Esophagus muscularis mucosa (tissue), 4 donors: ENCODE measurements around the gene SPTBN2. TPM values are rescaled to one million over a fixed set of nuclear protein-coding genes. Genes with fewer than 3 reads are reported as not detected.

Experiments used
- DNase-seq: peaks from one replicate; pipeline ENCODE4 v3.0.0-alpha.2; 2017; ENCODE audit errors: extremely low spot score
- H3K27ac ChIP-seq, 4 donors: fragments of 200-600 bp; sonication (generic); replicated peaks in 1 of 4; 1 replicate in 3 of 4; 2 replicates in 1 of 4; pipeline ENCODE4 v1.5.1; 2016 to 2019; ENCODE audit warnings: mild to moderate bottlenecking in 1 of 4
- H3K27me3 ChIP-seq, 4 donors: fragments of 200-600 bp; sonication (generic); one replicate each; pipeline versions ENCODE4 v1.5.1 to v1.6.0; 2016 to 2019
- H3K36me3 ChIP-seq, 4 donors: fragments of 200-600 bp; sonication (generic); one replicate each; pipeline ENCODE4 v1.5.1; 2016 to 2019
- H3K4me1 ChIP-seq, 4 donors: fragments of 200-600 bp; sonication (generic); one replicate each; pipeline ENCODE4 v1.5.1; 2016 to 2019
- H3K4me3 ChIP-seq, 4 donors: fragments of 200-600 bp; sonication (generic); 1 replicate in 2 of 4; 2 replicates in 2 of 4; pipeline ENCODE4 v1.5.1; 2016 to 2019; ENCODE audit warnings: mild to moderate bottlenecking in 4 of 4, moderate library complexity in 1 of 4
- H3K9me3 ChIP-seq, 4 donors: fragments of 200-600 bp; sonication (generic); 1 replicate in 3 of 4; 2 replicates in 1 of 4; pipeline ENCODE4 v1.5.1; 2016 to 2019
- CTCF ChIP-seq, 3 experiments: fragments of 200-600 bp in 2 of 3; fragments of 450-650 bp in 1 of 3; sonication (generic) in 2 of 3; IDR thresholded peaks; one replicate each; pipeline ENCODE4 v1.5.1; 2017 to 2019; ENCODE audit warnings: antibody characterized with exemption in 3 of 3, mild to moderate bottlenecking in 2 of 3, moderate library complexity in 1 of 3
- EP300 ChIP-seq: sonication (generic); formaldehyde crosslinking; IDR thresholded peaks from one replicate; pipeline ENCODE4 v1.6.1; 2017; ENCODE audit warnings: antibody characterized with exemption
- POLR2A ChIP-seq: fragments of 450-650 bp; IDR thresholded peaks from one replicate; pipeline ENCODE4 v1.6.1; 2017; ENCODE audit warnings: antibody characterized with exemption, moderate library complexity, mild to moderate bottlenecking, low read depth
- POLR2AphosphoS5 ChIP-seq, 2 donors: sonication (generic); formaldehyde crosslinking; IDR thresholded peaks; one replicate each; pipeline ENCODE4 v1.6.1; 2017; ENCODE audit warnings: antibody characterized with exemption in 2 of 2
- WGBS: methylation state at CpG from one replicate; pipeline ENCODE4 v1.1.5; 2018; 5-methylcytosine and 5-hydroxymethylcytosine counted together
- intact Hi-C: fragments of 100-400 bp; cut with DNase I; formaldehyde crosslinking; loops from one replicate; pipeline ENCODE4 v1.15.1; 2023
- total RNA-seq, 4 donors: library from RNA; depleted of rRNA; stranded (reverse); fragments of >200 nt; gene quantifications; one replicate each; pipeline versions ENCODE4 v1.1.0 to v1.2.1, GENCODE V29; 2016

Gene SPTBN2
- total RNA-seq, 4 donors from 2014 or later: 3.3 to 12.5 (median 10.0) TPM

GRCh38 chr11:66715346-66716085 lies 13.5 kb downstream of the SPTBN2 start:
- Histone ChIP-seq H3K36me3 (peaks cover 0 to 8% (median 0%) of the 10 kb centered on the region in 4 donors), H3K9me3 (no peaks in the 10 kb centered on the region), H3K27me3 (peaks cover 0 to 6% (median 0%) of the 10 kb centered on the region in 4 donors), H3K27ac (no peak overlapping the region), H3K4me3 (no peak overlapping the region), H3K4me1 (no peaks in the 10 kb centered on the region)
- TF ChIP-seq POLR2A: no peak
- TF ChIP-seq POLR2AphosphoS5 (IDR thresholded peaks at IDR 0.05): no peak
- no peak for TF ChIP-seq CTCF (IDR thresholded peaks at IDR 0.05)
- TF ChIP-seq EP300: no peak
- WGBS: 92% methylated on average over 19 of the region's 19 CpGs
- intact Hi-C loops: no loop called here
- no peak for DNase-seq

GRCh38 chr11:66713746-66714480 lies 15.1 kb downstream of the SPTBN2 start:
- H3K9me3 ChIP-seq: no peaks in the 10 kb centered on the region
- no peaks in the 10 kb centered on the region for H3K4me1 ChIP-seq
- H3K27ac ChIP-seq: no peak overlapping the region
- H3K36me3 ChIP-seq: peaks cover 0 to 8% (median 0%) of the 10 kb centered on the region in 4 donors
- H3K4me3 ChIP-seq: no peak overlapping the region
- 76% methylated on average over 11 of the region's 12 CpGs for WGBS
- TF ChIP-seq EP300 (no peak), POLR2AphosphoS5 (IDR thresholded peaks at IDR 0.05) (no peak), POLR2A (no peak), CTCF (IDR thresholded peaks at IDR 0.05) (no peak)
- no peak for DNase-seq
- intact Hi-C loops: no loop called here
- H3K27me3 ChIP-seq: peaks cover 0 to 6% (median 0%) of the 10 kb centered on the region in 4 donors

GRCh38 chr11:66710384-66710930 lies 18.6 kb downstream of the SPTBN2 start:
- TF ChIP-seq POLR2AphosphoS5 (IDR thresholded peaks at IDR 0.05) (no peak), CTCF (IDR thresholded peaks at IDR 0.05) (no peak), EP300 (no peak), POLR2A (no peak)
- no peak overlapping the region for H3K27ac ChIP-seq

GRCh38 chr11:66708701-66709100 lies 20.3 kb downstream of the SPTBN2 start:
- Histone ChIP-seq H3K9me3 (no peaks in the 10 kb centered on the region), H3K36me3 (peaks cover 0 to 6% (median 0%) of the 10 kb centered on the region in 4 donors), H3K27me3 (no peaks in the 10 kb centered on the region), H3K4me1 (no peaks in the 10 kb centered on the region), H3K27ac (no peak overlapping the region), H3K4me3 (no peak overlapping the region)
- no peak for DNase-seq
- no peak for TF ChIP-seq CTCF (IDR thresholded peaks at IDR 0.05)
- WGBS: 96% methylated on average over 11 of the region's 14 CpGs
- intact Hi-C loops: no loop called here

More at GRCh38 chr11:66710384-66710930, 18.6 kb downstream of the SPTBN2 start:
- no peak for DNase-seq
- Histone ChIP-seq H3K36me3 (peaks cover 0 to 8% (median 3%) of the 10 kb centered on the region in 4 donors), H3K9me3 (no peaks in the 10 kb centered on the region), H3K27me3 (no peaks in the 10 kb centered on the region), H3K4me3 (no peak overlapping the region), H3K4me1 (no peaks in the 10 kb centered on the region)
- WGBS: 91% methylated on average over 10 of the region's 15 CpGs
- intact Hi-C loops: no loop called here
